Measurements from ENCODE around the gene TAF11L5. TPM values are rescaled to one million over a fixed set of nuclear protein-coding genes. Genes with fewer than 3 reads are reported as not detected.
"Not testable (repeated sequence)": the region's sequence is repeated elsewhere in the genome, so short reads cannot be mapped to it uniquely, and the experiment has no call there.

The TAF11L5 gene
- total RNA-seq, 1 donor from 2014 or later, result not detected

DNA sequence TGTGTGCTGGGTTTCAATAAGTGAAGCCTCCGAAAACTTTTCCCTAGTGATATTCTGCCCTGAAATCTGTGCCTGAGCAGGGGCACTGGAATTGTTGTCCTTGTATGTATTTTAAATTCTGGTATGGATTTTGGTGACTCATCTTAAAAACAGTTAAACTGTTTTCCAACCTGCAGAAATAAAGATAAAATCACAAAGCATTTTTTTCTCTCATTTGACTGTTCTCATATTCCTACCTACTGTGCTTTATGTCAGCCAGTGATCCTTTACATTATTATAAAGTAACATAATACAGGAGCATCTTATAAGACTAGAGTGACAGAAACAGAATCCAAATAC is 37.9 kb upstream of the TAF11L5 start:
- TF ChIP-seq, protein P1, sequence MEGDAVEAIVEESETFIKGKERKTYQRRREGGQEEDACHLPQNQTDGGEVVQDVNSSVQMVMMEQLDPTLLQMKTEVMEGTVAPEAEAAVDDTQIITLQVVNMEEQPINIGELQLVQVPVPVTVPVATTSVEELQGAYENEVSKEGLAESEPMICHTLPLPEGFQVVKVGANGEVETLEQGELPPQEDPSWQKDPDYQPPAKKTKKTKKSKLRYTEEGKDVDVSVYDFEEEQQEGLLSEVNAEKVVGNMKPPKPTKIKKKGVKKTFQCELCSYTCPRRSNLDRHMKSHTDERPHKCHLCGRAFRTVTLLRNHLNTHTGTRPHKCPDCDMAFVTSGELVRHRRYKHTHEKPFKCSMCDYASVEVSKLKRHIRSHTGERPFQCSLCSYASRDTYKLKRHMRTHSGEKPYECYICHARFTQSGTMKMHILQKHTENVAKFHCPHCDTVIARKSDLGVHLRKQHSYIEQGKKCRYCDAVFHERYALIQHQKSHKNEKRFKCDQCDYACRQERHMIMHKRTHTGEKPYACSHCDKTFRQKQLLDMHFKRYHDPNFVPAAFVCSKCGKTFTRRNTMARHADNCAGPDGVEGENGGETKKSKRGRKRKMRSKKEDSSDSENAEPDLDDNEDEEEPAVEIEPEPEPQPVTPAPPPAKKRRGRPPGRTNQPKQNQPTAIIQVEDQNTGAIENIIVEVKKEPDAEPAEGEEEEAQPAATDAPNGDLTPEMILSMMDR (IDR thresholded peaks at IDR 0.05; ENCODE audit: unreplicated experiment), result no peak
- Mint-ChIP-seq H3K4me1 (ENCODE audit: unreplicated experiment) (no peaks in the 10 kb centered on the region), H3K9me3 (ENCODE audit: unreplicated experiment) (no peaks in the 10 kb centered on the region), H3K36me3 (ENCODE audit: low read depth, unreplicated experiment) (no peaks in the 10 kb centered on the region), H3K27ac (ENCODE audit: unreplicated experiment) (no peak overlapping the region), H3K27me3 (ENCODE audit: unreplicated experiment) (peaks cover 2% of the 10 kb centered on the region), H3K4me3 (ENCODE audit: unreplicated experiment) (no peak overlapping the region)
- no peak for DNase-seq (ENCODE audit: low spot score)

- not testable (repeated sequence) for H3K4me3 Mint-ChIP-seq (ENCODE audit: unreplicated experiment); H3K9me3 Mint-ChIP-seq (ENCODE audit: unreplicated experiment); H3K27me3 Mint-ChIP-seq (ENCODE audit: unreplicated experiment); H3K4me1 Mint-ChIP-seq (ENCODE audit: unreplicated experiment); H3K36me3 Mint-ChIP-seq (ENCODE audit: low read depth, unreplicated experiment); DNase-seq (ENCODE audit: low spot score)
- peak overlapping the region; percentile 20 for H3K27ac Mint-ChIP-seq (ENCODE audit: unreplicated experiment)
Measured at GRCh38 chr5:17491257-17491656, 33.8 kb upstream of the TAF11L5 start.

- Mint-ChIP-seq H3K9me3 (ENCODE audit: unreplicated experiment) (no peaks in the 10 kb centered on the region), H3K4me3 (ENCODE audit: unreplicated experiment) (no peak overlapping the region), H3K27me3 (ENCODE audit: unreplicated experiment) (peaks cover 6% of the 10 kb centered on the region), H3K27ac (ENCODE audit: unreplicated experiment) (no peak overlapping the region), H3K4me1 (ENCODE audit: unreplicated experiment) (no peaks in the 10 kb centered on the region), H3K36me3 (ENCODE audit: low read depth, unreplicated experiment) (no peaks in the 10 kb centered on the region)
- DNase-seq (ENCODE audit: low spot score), result no peak
- TF ChIP-seq, protein P1 (IDR thresholded peaks at IDR 0.05; ENCODE audit: unreplicated experiment), result no peak
Measured at GRCh38 chr5:17492770-17493169, 32.3 kb upstream of the TAF11L5 start.

DNA sequence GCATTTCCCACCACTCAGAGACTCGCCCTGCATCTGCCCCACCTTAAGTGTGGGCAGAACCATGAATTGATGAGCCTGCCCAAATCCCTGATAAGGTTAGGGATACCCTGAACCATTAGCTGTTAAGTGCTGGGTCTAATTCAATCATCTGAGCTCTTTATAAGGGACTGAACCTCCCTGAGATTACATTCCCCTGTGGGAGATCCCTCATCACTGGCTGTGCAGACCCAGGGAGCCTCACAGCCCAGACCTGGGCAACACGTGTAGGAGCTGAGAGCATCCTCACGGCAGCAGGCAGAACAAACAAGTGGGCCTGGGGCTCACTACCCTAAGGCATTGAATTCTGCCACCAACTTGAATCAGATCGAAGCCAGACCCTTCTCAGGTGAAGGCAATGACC is 27.6 kb upstream of the TAF11L5 start:
- TF ChIP-seq, protein P1 (IDR thresholded peaks at IDR 0.05; ENCODE audit: unreplicated experiment), result no peak
- H3K4me1 Mint-ChIP-seq (ENCODE audit: unreplicated experiment), result no peaks in the 10 kb centered on the region
- no peaks in the 10 kb centered on the region for H3K9me3 Mint-ChIP-seq (ENCODE audit: unreplicated experiment)
- no peak overlapping the region for H3K4me3 Mint-ChIP-seq (ENCODE audit: unreplicated experiment)
- no peak for DNase-seq (ENCODE audit: low spot score)
- H3K27ac Mint-ChIP-seq (ENCODE audit: unreplicated experiment), result no peak overlapping the region
- no peaks in the 10 kb centered on the region for H3K36me3 Mint-ChIP-seq (ENCODE audit: low read depth, unreplicated experiment)
- H3K27me3 Mint-ChIP-seq (ENCODE audit: unreplicated experiment), result peaks cover 3% of the 10 kb centered on the region

- H3K4me1 Mint-ChIP-seq (ENCODE audit: unreplicated experiment); H3K4me3 Mint-ChIP-seq (ENCODE audit: unreplicated experiment); DNase-seq (ENCODE audit: low spot score); H3K27me3 Mint-ChIP-seq (ENCODE audit: unreplicated experiment); H3K27ac Mint-ChIP-seq (ENCODE audit: unreplicated experiment); H3K36me3 Mint-ChIP-seq (ENCODE audit: low read depth, unreplicated experiment); H3K9me3 Mint-ChIP-seq (ENCODE audit: unreplicated experiment): not testable (repeated sequence)
Measured at GRCh38 chr5:17497931-17498330, 27.1 kb upstream of the TAF11L5 start, which contains the start of gene TAF11L2. TAF11L2 (plus strand) TSS chr5:17498231.

DNA sequence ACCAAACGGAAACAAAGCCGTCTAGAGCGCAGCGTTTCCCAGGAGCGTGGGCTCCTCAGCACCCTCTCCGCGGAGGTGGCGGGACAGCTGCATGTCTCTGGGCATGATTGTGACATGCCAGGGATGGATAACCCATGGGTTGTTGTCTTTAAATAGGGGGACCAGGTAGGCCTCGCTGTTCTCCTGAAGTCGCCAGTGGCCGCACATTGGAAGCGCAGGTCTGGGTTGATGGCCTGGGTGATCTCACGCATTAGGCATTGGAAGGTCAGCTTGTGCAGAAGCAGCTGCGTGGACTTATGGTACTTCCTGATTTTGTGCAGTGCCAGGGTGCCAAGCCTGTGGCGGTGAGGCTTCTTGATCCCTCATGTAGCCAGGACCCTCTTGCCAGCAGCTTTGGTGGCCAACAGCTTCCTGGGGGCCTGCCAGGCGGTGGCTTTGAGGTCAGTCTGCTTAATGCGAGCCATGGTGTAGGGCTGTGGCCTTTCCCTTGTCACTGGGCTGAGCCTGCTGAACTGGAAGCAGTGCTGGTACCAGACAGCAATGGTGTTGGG is 13.2 kb upstream of the TAF11L5 start:
- H3K36me3 Mint-ChIP-seq (ENCODE audit: low read depth, unreplicated experiment), result no peaks in the 10 kb centered on the region
- H3K4me1 Mint-ChIP-seq (ENCODE audit: unreplicated experiment), result no peaks in the 10 kb centered on the region
- no peak for DNase-seq (ENCODE audit: low spot score)
- no peak overlapping the region for H3K27ac Mint-ChIP-seq (ENCODE audit: unreplicated experiment)
- H3K9me3 Mint-ChIP-seq (ENCODE audit: unreplicated experiment), result no peaks in the 10 kb centered on the region
- no peak overlapping the region for H3K4me3 Mint-ChIP-seq (ENCODE audit: unreplicated experiment)
- TF ChIP-seq, protein P1 (IDR thresholded peaks at IDR 0.05; ENCODE audit: unreplicated experiment), result no peak
- no peaks in the 10 kb centered on the region for H3K27me3 Mint-ChIP-seq (ENCODE audit: unreplicated experiment)

GRCh38 chr5:17517526-17517925 is 7.5 kb upstream of the TAF11L5 start:
- H3K9me3 Mint-ChIP-seq (ENCODE audit: unreplicated experiment); H3K27me3 Mint-ChIP-seq (ENCODE audit: unreplicated experiment); DNase-seq (ENCODE audit: low spot score); H3K36me3 Mint-ChIP-seq (ENCODE audit: low read depth, unreplicated experiment); H3K4me3 Mint-ChIP-seq (ENCODE audit: unreplicated experiment); H3K4me1 Mint-ChIP-seq (ENCODE audit: unreplicated experiment); H3K27ac Mint-ChIP-seq (ENCODE audit: unreplicated experiment): not testable (repeated sequence)

DNA sequence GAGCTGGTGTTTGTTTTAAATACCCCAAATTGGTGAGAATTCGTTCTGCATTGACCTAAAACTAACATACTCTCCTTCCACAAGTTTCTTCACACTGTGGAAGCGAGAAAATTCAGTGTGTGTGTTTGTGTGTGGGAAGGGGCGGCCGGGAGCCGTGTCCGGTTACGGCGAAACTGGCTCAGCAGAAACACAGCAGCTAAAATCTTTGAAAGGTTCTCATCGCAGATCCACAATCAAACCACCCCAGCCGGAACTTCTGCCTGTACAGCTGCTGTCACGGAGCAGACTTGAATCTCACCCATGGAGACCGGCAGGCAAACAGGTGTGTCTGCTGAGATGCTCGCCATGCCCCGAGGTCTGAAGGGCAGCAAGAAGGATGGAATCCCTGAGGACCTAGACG is 7.0 kb upstream of the TAF11L5 start, which contains the start of gene TAF11L3:
TSS of gene TAF11L3 (plus strand) at position 301 of the 400 bp plus-strand sequence.
- H3K27me3 Mint-ChIP-seq (ENCODE audit: unreplicated experiment); H3K4me3 Mint-ChIP-seq (ENCODE audit: unreplicated experiment); H3K36me3 Mint-ChIP-seq (ENCODE audit: low read depth, unreplicated experiment); H3K27ac Mint-ChIP-seq (ENCODE audit: unreplicated experiment); DNase-seq (ENCODE audit: low spot score); H3K9me3 Mint-ChIP-seq (ENCODE audit: unreplicated experiment); H3K4me1 Mint-ChIP-seq (ENCODE audit: unreplicated experiment): not testable (repeated sequence)

- not testable (repeated sequence) for H3K36me3 Mint-ChIP-seq (ENCODE audit: low read depth, unreplicated experiment); H3K27me3 Mint-ChIP-seq (ENCODE audit: unreplicated experiment); H3K27ac Mint-ChIP-seq (ENCODE audit: unreplicated experiment); H3K4me1 Mint-ChIP-seq (ENCODE audit: unreplicated experiment); H3K4me3 Mint-ChIP-seq (ENCODE audit: unreplicated experiment); H3K9me3 Mint-ChIP-seq (ENCODE audit: unreplicated experiment); DNase-seq (ENCODE audit: low spot score)
Measured at GRCh38 chr5:17519508-17519907, 5.5 kb upstream of the TAF11L5 start.

Data from endothelial cell (in vitro differentiated cells).